HEK293T (cell line): ENCODE measurements around the gene SPOCD1.

Source experiments
- BHLHE40 ChIP-seq: fragments of 450-650 bp; IDR thresholded peaks from 2 replicates; pipeline ENCODE4 v1.6.1; 2016; ENCODE audit warnings: mild to moderate bottlenecking, moderate library complexity, borderline replicate concordance
- FOXK2 ChIP-seq: fragments of 450-650 bp; IDR thresholded peaks from 2 replicates; pipeline ENCODE4 v1.6.1; 2016; ENCODE audit warnings: mild to moderate bottlenecking
- HDGF ChIP-seq: fragments of 450-650 bp; IDR thresholded peaks from 2 replicates; pipeline ENCODE4 v1.6.1; 2017; ENCODE audit warnings: antibody characterized with exemption, borderline replicate concordance
- NFRKB ChIP-seq: fragments of 450-650 bp; IDR thresholded peaks from 2 replicates; pipeline ENCODE4 v1.6.1; 2016; ENCODE audit warnings: mild to moderate bottlenecking, moderate library complexity
- SP1 ChIP-seq: fragments of 450-650 bp; IDR thresholded peaks from 2 replicates; pipeline ENCODE4 v1.6.1; 2017
- SUZ12 ChIP-seq: fragments of 450-650 bp; IDR thresholded peaks from 2 replicates; pipeline ENCODE4 v1.6.1; 2016; ENCODE audit warnings: mild to moderate bottlenecking
- TARDBP ChIP-seq: fragments of 450-650 bp; IDR thresholded peaks from 2 replicates; pipeline ENCODE4 v1.6.1; 2016
- ZNF384 ChIP-seq: fragments of 450-650 bp; IDR thresholded peaks from 2 replicates; pipeline ENCODE4 v1.6.1; 2016

GRCh38 chr1:31859719-31860118, 43.9 kb upstream of the SPOCD1 start:
- no peak for TF ChIP-seq ZNF384
- no peak for TF ChIP-seq NFRKB
- TF ChIP-seq HDGF, result no peak
- TF ChIP-seq FOXK2, result no peak
- TF ChIP-seq SP1, result no peak
- TF ChIP-seq BHLHE40, result no peak
- TF ChIP-seq TARDBP, result no peak
- TF ChIP-seq SUZ12, result no peak
